H1 (cell line): ENCODE results near the gene TCERG1L. TPM values are rescaled to one million over a fixed set of nuclear protein-coding genes. Genes with fewer than 3 reads are reported as not detected.

ENCODE experiments used
- CTCF ChIA-PET: fragments of 300-600 bp; sonication (Branson Sonifier 250); formaldehyde crosslinking; loops from one replicate; lab custom pipeline; 2021; ENCODE audit not compliant: partially characterized antibody; lab: Charles Lee
- POLR2A ChIA-PET: fragments of 300-600 bp; sonication (Branson Sonifier 250); formaldehyde crosslinking; loops from one replicate; lab custom pipeline; 2021; ENCODE audit warnings: inconsistent platforms; ENCODE audit not compliant: partially characterized antibody; lab: Charles Lee
- DNase-seq, 2 experiments: peaks; one replicate each; pipeline versions ENCODE4 v3.0.0 to v3.0.0-alpha.2; 2010 to 2022; ENCODE audit warnings: low spot score in 2 of 2, low read depth in 1 of 2, mixed read lengths in 1 of 2
- FAIRE-seq: peaks from 2 replicates; lab custom pipeline; 2011; peaks lifted over from hg19 to GRCh38; lab: Jason Lieb, UNC
- H2AFZ ChIP-seq: 2 replicates; pipeline ENCODE4 v1.8.1; 2012; ENCODE audit warnings: low read length, inconsistent platforms
- H2AK5ac ChIP-seq: 2 replicates; pipeline ENCODE4 v1.6.1; 2013; ENCODE audit warnings: low read depth, low read length
- H2BK120ac ChIP-seq: replicated peaks from 2 replicates; pipeline ENCODE3; 2013; ENCODE audit warnings: low read depth, low read length, inconsistent platforms
- H2BK12ac ChIP-seq: 2 replicates; pipeline ENCODE4 v1.6.1; 2013; ENCODE audit warnings: low read depth, low read length
- H2BK15ac ChIP-seq: 2 replicates; pipeline ENCODE4 v1.6.1; 2013; ENCODE audit warnings: low read length
- H2BK20ac ChIP-seq: 2 replicates; pipeline ENCODE4 v1.6.1; 2013; ENCODE audit warnings: low read length
- H2BK5ac ChIP-seq: 2 replicates; pipeline ENCODE4 v1.6.1; 2013; ENCODE audit warnings: low read depth, low read length
- H3K14ac ChIP-seq: 2 replicates; pipeline ENCODE4 v1.6.1; 2013; ENCODE audit warnings: inconsistent platforms; ENCODE audit not compliant: insufficient read length
- H3K18ac ChIP-seq: 2 replicates; pipeline ENCODE4 v1.6.1; 2013; ENCODE audit warnings: low read length; ENCODE audit errors: extremely low read depth
- H3K23ac ChIP-seq: 2 replicates; pipeline ENCODE4 v1.6.1; 2013; ENCODE audit warnings: inconsistent platforms; ENCODE audit not compliant: insufficient read length
- H3K23me2 ChIP-seq: 2 replicates; pipeline ENCODE4 v1.6.1; 2013; ENCODE audit warnings: low read depth, low read length
- H3K27ac ChIP-seq: 2 replicates; pipeline ENCODE4 v1.6.1; 2011; ENCODE audit warnings: low read depth, low read length, inconsistent platforms
- H3K27me3 ChIP-seq, 4 experiments: replicated peaks in 1 of 4; 1 replicate in 1 of 4; 2 replicates in 3 of 4; pipeline versions ENCODE4 v1.6.1 to v1.8.1; 2011 to 2013; ENCODE audit warnings: low read length in 3 of 4, mild to moderate bottlenecking in 3 of 4, inconsistent platforms in 2 of 4, mixed read lengths in 2 of 4, moderate library complexity in 1 of 4; ENCODE audit not compliant: control insufficient read depth in 3 of 4, insufficient read depth in 3 of 4; ENCODE audit errors: extremely low read depth in 1 of 4
- H3K36me3 ChIP-seq, 4 experiments: 2 replicates each; pipeline versions ENCODE4 v1.6.1 to v1.8.1; 2011 to 2013; ENCODE audit warnings: mild to moderate bottlenecking in 4 of 4, low read length in 3 of 4, moderate library complexity in 2 of 4, control low read depth in 1 of 4, inconsistent platforms in 1 of 4; ENCODE audit not compliant: insufficient read depth in 4 of 4, control insufficient read depth in 2 of 4
- H3K4ac ChIP-seq: replicated peaks from 2 replicates; pipeline ENCODE3; 2013; ENCODE audit warnings: low read length, low read depth, mixed read lengths, inconsistent platforms; ENCODE audit not compliant: insufficient read length
- H3K4me1 ChIP-seq, 4 experiments: replicated peaks in 1 of 4; 1 replicate in 1 of 4; 2 replicates in 3 of 4; pipeline versions ENCODE4 v1.6.1 to v1.8.1; 2011 to 2013; ENCODE audit warnings: low read length in 3 of 4, inconsistent platforms in 2 of 4, mixed read lengths in 1 of 4; ENCODE audit not compliant: insufficient read depth in 4 of 4, control insufficient read depth in 3 of 4
- H3K4me2 ChIP-seq, 2 experiments: 2 replicates each; pipeline versions ENCODE4 v1.6.1 to v1.8.1; 2011 to 2013; ENCODE audit warnings: low read depth in 2 of 2, low read length in 2 of 2, control low read depth in 1 of 2, inconsistent platforms in 1 of 2, mild to moderate bottlenecking in 1 of 2; ENCODE audit not compliant: insufficient read depth in 1 of 2
- H3K4me3 ChIP-seq, 4 experiments: fragments of 200-600, 300-600 bp in 1 of 4; sonication (generic), shearing (Covaris generic), sonication (Bioruptor Twin) in 1 of 4; 2 replicates each; pipeline versions ENCODE4 v1.5.1 to v1.8.1; 2011 to 2016; ENCODE audit warnings: low read length in 4 of 4, low read depth in 3 of 4, control low read depth in 2 of 4, inconsistent platforms in 2 of 4, mild to moderate bottlenecking in 2 of 4, mixed read lengths in 1 of 4, moderate library complexity in 1 of 4; ENCODE audit not compliant: insufficient read depth in 2 of 4; ENCODE audit errors: extremely low read depth in 1 of 4
- H3K56ac ChIP-seq: replicated peaks from 2 replicates; pipeline ENCODE3; 2013; ENCODE audit warnings: low read depth, mild to moderate bottlenecking, mixed read lengths, low read length, inconsistent platforms; ENCODE audit not compliant: insufficient read length
- H3K79me1 ChIP-seq: 2 replicates; pipeline ENCODE4 v1.6.1; 2013; ENCODE audit warnings: low read depth, low read length, control low read depth
- H3K79me2 ChIP-seq, 2 experiments: 2 replicates each; pipeline versions ENCODE4 v1.6.1 to v1.8.1; 2012 to 2013; ENCODE audit warnings: low read length in 2 of 2, mild to moderate bottlenecking in 2 of 2, inconsistent platforms in 1 of 2; ENCODE audit not compliant: insufficient read depth in 2 of 2, control insufficient read depth in 1 of 2
- H3K9ac ChIP-seq, 4 experiments: replicated peaks in 1 of 4; 1 replicate in 1 of 4; 2 replicates in 3 of 4; pipeline versions ENCODE4 v1.6.1 to v1.8.1; 2011 to 2013; ENCODE audit warnings: low read depth in 3 of 4, low read length in 3 of 4, control low read depth in 2 of 4, mild to moderate bottlenecking in 2 of 4, moderate library complexity in 2 of 4, inconsistent platforms in 1 of 4; ENCODE audit errors: extremely low read depth in 1 of 4
- H3K9me3 ChIP-seq, 2 experiments: 2 replicates each; pipeline versions ENCODE4 v1.6.1 to v1.8.1; 2012 to 2013; ENCODE audit warnings: mild to moderate bottlenecking in 2 of 2, moderate library complexity in 2 of 2, control low read depth in 1 of 2, inconsistent platforms in 1 of 2, low read depth in 1 of 2, low read length in 1 of 2, mixed read lengths in 1 of 2; ENCODE audit not compliant: insufficient read depth in 2 of 2
- H4K20me1 ChIP-seq, 2 experiments: replicated peaks in 1 of 2; 2 replicates each; pipeline versions ENCODE3 to v1.8.1; 2011 to 2013; ENCODE audit warnings: inconsistent platforms in 2 of 2, low read length in 2 of 2, mild to moderate bottlenecking in 1 of 2; ENCODE audit not compliant: insufficient read depth in 2 of 2, control insufficient read depth in 1 of 2
- H4K5ac ChIP-seq: 2 replicates; pipeline ENCODE4 v1.6.1; 2013; ENCODE audit warnings: low read length, low read depth, mixed read lengths, inconsistent platforms; ENCODE audit not compliant: insufficient read length
- H4K8ac ChIP-seq: 2 replicates; pipeline ENCODE4 v1.8.0; 2013; ENCODE audit warnings: mild to moderate bottlenecking, moderate library complexity, low read length, inconsistent platforms; ENCODE audit not compliant: insufficient read depth; ENCODE audit errors: extremely low read depth
- H4K91ac ChIP-seq: replicated peaks from 2 replicates; pipeline ENCODE3; 2013; ENCODE audit warnings: low read length, mixed read lengths, inconsistent platforms; ENCODE audit not compliant: insufficient read length
- CBX5 ChIP-seq: fragments of 300-800, 300-1000 bp; sonication (generic); IDR thresholded peaks from 2 replicates; pipeline ENCODE4 v1.7.1; 2016; ENCODE audit warnings: antibody characterized with exemption, low read length, low read depth
- CBX8 ChIP-seq: fragments of 300-800, 300-1000 bp; sonication (generic); IDR thresholded peaks from 2 replicates; pipeline ENCODE4 v1.7.1; 2016; ENCODE audit warnings: low read depth, low read length, borderline replicate concordance
- CHD1 ChIP-seq: IDR thresholded peaks from 2 replicates; pipeline ENCODE4 v1.6.1; 2012; ENCODE audit warnings: low read depth, low read length, improper control_type of control experiment
- CREB1 ChIP-seq: IDR thresholded peaks from 2 replicates; pipeline ENCODE4 v1.6.1; 2012; ENCODE audit warnings: inconsistent platforms
- EZH2 ChIP-seq: fragments of 200-600 bp; sonication (generic); IDR thresholded peaks from 2 replicates; pipeline ENCODE4 v1.7.1; 2012; ENCODE audit warnings: low read depth, mild to moderate bottlenecking, moderate library complexity, low read length, inconsistent platforms; ENCODE audit not compliant: severe bottlenecking
- FOSL1 ChIP-seq: IDR thresholded peaks from 2 replicates; pipeline ENCODE4 v1.6.1; 2011; ENCODE audit warnings: mild to moderate bottlenecking, low read depth, low read length, moderate library complexity; ENCODE audit not compliant: insufficient read depth
- KDM1A ChIP-seq: fragments of 200-600, 300-600 bp; sonication (generic); IDR thresholded peaks from 2 replicates; pipeline ENCODE4 v1.7.1; 2016; ENCODE audit warnings: mild to moderate bottlenecking, low read length, borderline replicate concordance
- KDM4A ChIP-seq: IDR thresholded peaks from one replicate; pipeline ENCODE4 v1.7.1; 2012; ENCODE audit warnings: low read depth, mild to moderate bottlenecking, moderate library complexity, low read length, inconsistent platforms; ENCODE audit not compliant: severe bottlenecking
- MAFK ChIP-seq: IDR thresholded peaks from 2 replicates; pipeline ENCODE4 v1.6.1; 2012; ENCODE audit warnings: low read depth, mild to moderate bottlenecking, improper control_type of control experiment, low read length
- NRF1 ChIP-seq: IDR thresholded peaks from 2 replicates; pipeline ENCODE4 v1.6.1; 2011; ENCODE audit warnings: mild to moderate bottlenecking, low read depth, low read length, improper control_type of control experiment
- RFX5 ChIP-seq: IDR thresholded peaks from 2 replicates; pipeline ENCODE4 v1.6.1; 2011; ENCODE audit warnings: low read depth, low read length, improper control_type of control experiment, borderline replicate concordance
- SIRT6 ChIP-seq: IDR thresholded peaks from one replicate; pipeline ENCODE4 v1.7.1; 2012; ENCODE audit warnings: low read length, inconsistent platforms
- SRF ChIP-seq: IDR thresholded peaks from 2 replicates; pipeline ENCODE4 v1.6.1; 2011; ENCODE audit warnings: mild to moderate bottlenecking, low read depth, low read length, moderate library complexity
- TAF1 ChIP-seq: IDR thresholded peaks from 2 replicates; pipeline ENCODE4 v1.6.1; 2011; ENCODE audit warnings: mild to moderate bottlenecking, low read depth, low read length
- TAF7 ChIP-seq: optimal IDR thresholded peaks from 2 replicates; pipeline ENCODE3; 2011; ENCODE audit warnings: low read depth, mild to moderate bottlenecking, inconsistent platforms, low read length, moderate library complexity, borderline replicate concordance
- WGBS, 2 experiments: shearing (Covaris generic) in 1 of 2; methylation state at CpG; one replicate each; pipeline versions ENCODE4 v1.1.6 to v1.1.7; 2013 to 2015; ENCODE audit warnings: low lambda C conversion rate in 2 of 2, mixed read lengths in 2 of 2, inconsistent platforms in 1 of 2, low coverage in 1 of 2, missing lambda C conversion rate in 1 of 2; ENCODE audit not compliant: insufficient replicate concordance in 2 of 2, insufficient coverage in 1 of 2, insufficient read length in 1 of 2; ENCODE audit errors: extremely low coverage in 1 of 2, missing lambda C conversion rate in 1 of 2; 5-methylcytosine and 5-hydroxymethylcytosine counted together
- polyA plus RNA-seq, 7 experiments: library from polyadenylated mRNA; depleted of rRNA in 3 of 7; stranded (reverse) in 5 of 7; unstranded in 2 of 7; fragments of >200 nt in 5 of 7; fragments of 200-250 nt in 2 of 7; gene quantifications; 1 replicate in 5 of 7; 2 replicates in 1 of 7; 4 replicates in 1 of 7; pipeline versions ENCODE4 v1.2.1 to v1.2.3, GENCODE V29; 2011 to 2013; ENCODE audit warnings: missing spikeins in 2 of 7, mixed read lengths in 2 of 7
- total RNA-seq: library from RNA; stranded (reverse); fragmentation: NEBNext Ultra II Directional; extraction: Animal tissue kit (Norgen Biotek cat#: 25700); gene quantifications from 2 replicates; pipeline ENCODE4 v1.2.1, GENCODE V29; 2021

Gene TCERG1L
- total and polyA plus RNA-seq, 2 of the 8 experiments (the other 6 are each of a cell fraction or from before 2014, with no cell fraction given) = 3.9 to 6.9 TPM

- H3K56ac ChIP-seq = no peak overlapping the region
- no peaks in the 10 kb centered on the region for H4K20me1 ChIP-seq
- H2BK5ac ChIP-seq = no peak overlapping the region
- WGBS, 2 experiments = 96% methylated on average over 6 of the region's 6 CpGs; no CpG with 5 or more reads in 1 of the 2 experiments
- peaks cover 0 to 10% (median 4%) of the 10 kb centered on the region in 4 experiments; a peak in 4 of 7 replicates for H3K4me1 ChIP-seq
- no peak overlapping the region for H4K8ac ChIP-seq
- H4K91ac ChIP-seq = no peak overlapping the region
- H3K79me1 ChIP-seq = no peaks in the 10 kb centered on the region
- no peak overlapping the region for H3K23ac ChIP-seq
- H4K5ac ChIP-seq = no peak overlapping the region
- no peaks in the 10 kb centered on the region; a peak in 3 of 7 replicates for H3K27me3 ChIP-seq
- no peak overlapping the region for H2AFZ ChIP-seq
- DNase-seq (no peak), FAIRE-seq (no peak)
- H3K4me3 ChIP-seq = no peak overlapping the region
- no peak overlapping the region for H2BK120ac ChIP-seq
- H3K79me2 ChIP-seq = no peaks in the 10 kb centered on the region
- H3K9me3 ChIP-seq = peaks cover 0 to 3% of the 10 kb centered on the region in 2 experiments; a peak in 1 of 4 replicates
- H2AK5ac ChIP-seq = 0 out of 2 replicates have a peak overlapping the region, but pooled peaks have one; percentile 31
- H3K14ac ChIP-seq = no peak overlapping the region
- H3K23me2 ChIP-seq = no peaks in the 10 kb centered on the region
- H3K4me2 ChIP-seq = no peak overlapping the region
- H3K4ac ChIP-seq = no peak overlapping the region
- H3K18ac ChIP-seq = peak overlapping the region; percentile 28; the same call in 1 of the 2 replicates
- ChIA-PET CTCF (interaction anchor here (1.5 to 2.7 kb wide), 2 partner anchors 10 kb away, joined by 4 to 10 read pairs; no protein-coding TSS in a partner anchor), POLR2A (no interaction called here)
- H3K36me3 ChIP-seq = no peaks in the 10 kb centered on the region
- no peak overlapping the region for H2BK20ac ChIP-seq
- no peak overlapping the region for H3K27ac ChIP-seq
- H2BK12ac ChIP-seq = peak overlapping the region; percentile 61; the same call in 1 of the 2 replicates
- H2BK15ac ChIP-seq = 0 out of 2 replicates have a peak overlapping the region, but pooled peaks have one; percentile 48
- no peak overlapping the region for H3K9ac ChIP-seq
- TF ChIP-seq MAFK = no peak
- TF ChIP-seq SRF = no peak
- TF ChIP-seq NRF1 = no peak
- TF ChIP-seq CHD1 = no peak
- no peak for TF ChIP-seq EZH2
- TF ChIP-seq KDM4A = no peak
- no peak for TF ChIP-seq TAF7
- TF ChIP-seq CREB1 = no peak
- no peak for TF ChIP-seq FOSL1
- TF ChIP-seq KDM1A = no peak
- no peak for TF ChIP-seq SIRT6
- TF ChIP-seq RFX5 = no peak
- TF ChIP-seq CBX8 = no peak
- no peak for TF ChIP-seq TAF1
- TF ChIP-seq CBX5 = no peak
Observed at GRCh38 chr10:131086094-131086493, 225.4 kb downstream of the TCERG1L start.
